Hematopoietic multipotent progenitor cell (in vitro differentiated cells): ENCODE measurements around the gene RIMBP2. TPM values are rescaled to one million over a fixed set of nuclear protein-coding genes. Genes with fewer than 3 reads are reported as not detected.
"Not testable (repeated sequence)": the region's sequence is repeated elsewhere in the genome, so short reads cannot be mapped to it uniquely, and the experiment has no call there.

Experiments
- DNase-seq, 3 donors: peaks; one replicate each; pipeline ENCODE4 v3.0.0-alpha.2; 2011 to 2015; ENCODE audit warnings: low read depth in 2 of 3, low spot score in 2 of 3
- total RNA-seq: library from RNA; depleted of rRNA; stranded (reverse); fragments of >200 nt; gene quantifications from one replicate; pipeline ENCODE4 v1.2.3, GENCODE V29; 2012

Gene RIMBP2
- total RNA-seq, 1 donor: 0.27 TPM

GRCh38 chr12:130707571-130707891 is 8.6 kb downstream of the RIMBP2 start:
- DNase-seq: no peak

GRCh38 chr12:130706885-130707570 is 9.1 kb downstream of the RIMBP2 start:
- no peak for DNase-seq

GRCh38 chr12:130706311-130706710 is 9.8 kb downstream of the RIMBP2 start:
- no peak for DNase-seq

DNA sequence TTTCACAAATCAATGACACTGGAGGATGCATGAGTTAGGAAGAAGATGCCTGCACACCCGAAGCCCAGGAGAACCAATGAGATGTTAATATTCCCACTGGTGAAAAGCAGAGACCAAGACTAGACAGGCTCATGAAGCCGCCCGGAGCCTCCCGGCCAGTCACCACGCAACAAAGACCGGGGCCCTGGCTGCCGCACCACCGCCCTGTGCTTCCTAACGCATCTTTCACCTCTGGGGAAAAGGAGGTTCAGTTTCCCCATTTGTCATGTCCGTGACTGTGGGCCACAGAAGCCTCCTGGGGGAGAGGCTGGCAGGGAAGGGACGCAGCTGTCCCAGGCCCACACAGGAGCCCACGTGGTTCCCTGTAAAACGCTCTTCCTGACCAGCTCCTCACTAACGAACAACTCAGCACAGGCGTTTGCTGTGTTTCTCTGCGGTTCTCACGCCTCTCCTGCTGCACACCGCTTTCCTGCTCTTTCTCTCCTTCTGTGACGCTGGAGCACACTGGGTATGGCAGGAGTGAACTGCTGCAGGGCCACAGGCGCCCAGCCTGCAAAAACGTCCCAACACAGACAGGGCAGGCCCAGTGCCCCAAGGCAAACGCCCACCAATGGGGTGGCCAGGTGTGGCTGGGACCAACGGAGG is 10.8 kb downstream of the RIMBP2 start:
- DNase-seq: no peak

DNA sequence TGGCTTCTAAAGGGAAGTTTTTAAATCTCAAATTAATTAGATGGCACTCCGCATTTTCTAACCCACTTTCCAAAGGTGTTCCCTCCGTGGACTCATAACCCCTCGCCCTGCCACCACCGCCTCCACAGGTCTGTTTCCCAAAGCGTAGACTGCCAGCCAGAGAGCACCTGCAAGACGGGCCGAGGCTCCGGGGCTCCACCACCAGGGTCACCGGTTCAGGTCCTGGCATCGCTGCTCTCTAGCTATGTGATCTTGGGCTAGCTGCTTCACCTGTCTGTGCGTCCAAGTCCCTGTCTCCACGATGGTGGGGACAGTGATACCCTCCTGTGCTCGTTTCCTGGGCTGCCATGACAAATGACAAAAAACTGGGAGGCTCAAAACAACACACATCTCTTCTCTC is 11.5 kb downstream of the RIMBP2 start:
- DNase-seq: no peak

GRCh38 chr12:130703733-130704375 is 12.2 kb downstream of the RIMBP2 start:
- no peak for DNase-seq

GRCh38 chr12:130702966-130703732 is 12.9 kb downstream of the RIMBP2 start:
- DNase-seq: no peak

DNA sequence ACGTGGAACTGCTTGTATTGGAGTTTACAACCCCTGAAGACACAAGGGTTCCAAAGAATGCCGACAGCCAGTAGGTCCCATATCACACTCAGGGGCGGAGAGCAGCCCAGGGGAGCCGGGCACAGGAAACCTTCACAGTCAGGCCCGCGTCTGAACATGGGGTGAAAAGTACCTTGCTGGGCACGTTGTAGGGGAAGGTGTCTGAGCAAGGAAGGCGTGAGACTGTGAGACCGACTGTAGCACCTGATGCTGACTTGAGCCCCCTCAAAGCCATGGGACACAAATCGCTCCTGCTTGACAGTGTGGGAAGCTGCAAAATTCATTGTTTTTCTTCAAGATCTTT is 14.7 kb downstream of the RIMBP2 start:
- no peak for DNase-seq

DNA sequence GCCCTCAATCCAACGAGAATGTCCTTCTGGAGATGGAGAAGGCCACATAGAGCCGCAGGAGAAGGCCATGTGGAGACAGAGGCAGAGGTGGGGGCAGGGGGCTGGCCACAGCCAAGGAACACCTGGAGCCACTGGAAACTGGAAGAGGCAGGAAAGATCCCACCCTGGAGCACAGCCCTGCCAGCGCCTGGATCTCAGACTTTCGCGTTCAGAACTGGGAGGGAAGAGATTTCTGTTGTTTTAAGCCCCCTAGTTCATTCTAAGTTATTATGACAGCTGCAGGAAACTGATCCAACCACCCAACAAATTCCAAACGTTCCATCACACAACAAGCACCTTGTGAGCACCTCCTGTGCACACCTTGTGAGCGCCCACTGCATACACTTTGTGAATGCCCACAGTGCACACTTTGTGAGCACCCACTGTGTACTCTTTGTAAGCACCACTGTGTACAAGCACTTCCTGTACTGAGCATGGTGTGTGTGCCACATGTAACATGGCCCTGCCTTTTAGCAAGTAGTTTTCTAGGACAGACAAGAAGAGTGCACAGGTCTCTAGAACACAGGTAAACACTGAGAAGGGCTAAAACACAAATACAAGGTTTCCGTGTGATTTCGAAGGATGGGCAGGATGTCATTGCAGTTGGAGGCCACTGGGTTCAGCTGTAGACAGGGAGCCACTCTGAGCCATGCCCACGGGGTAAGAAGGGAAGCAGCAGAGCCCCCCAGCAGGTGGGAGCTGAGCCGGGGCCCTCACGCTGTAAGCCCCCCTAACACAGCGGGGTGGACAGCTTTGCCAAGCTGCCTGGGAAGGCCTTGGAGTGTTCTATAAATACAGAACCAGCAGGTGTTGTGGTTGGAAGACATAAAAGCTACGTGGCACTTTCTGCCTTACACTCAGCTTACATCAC is 15.4 kb downstream of the RIMBP2 start:
- no peak for DNase-seq

DNA sequence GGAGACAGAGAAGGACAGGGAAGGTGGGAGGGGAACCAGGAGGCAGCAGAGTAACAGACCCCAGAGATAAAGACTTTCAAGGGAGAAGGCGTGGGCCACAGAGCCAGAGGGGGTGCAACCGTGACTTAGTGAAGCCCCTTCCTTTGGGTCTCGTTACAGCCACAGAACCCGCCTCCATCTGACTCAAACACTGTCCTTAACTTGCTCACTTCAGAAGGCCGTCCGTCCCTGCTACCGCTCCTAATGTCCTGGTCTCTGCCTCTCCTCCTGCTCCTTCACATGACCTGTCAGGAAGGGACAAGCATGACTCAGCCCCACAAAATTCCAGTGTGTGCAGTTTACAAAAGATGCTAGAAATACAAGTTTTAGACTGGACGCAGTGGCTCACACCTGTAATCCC is 18.0 kb downstream of the RIMBP2 start:
- DNase-seq: no peak

DNA sequence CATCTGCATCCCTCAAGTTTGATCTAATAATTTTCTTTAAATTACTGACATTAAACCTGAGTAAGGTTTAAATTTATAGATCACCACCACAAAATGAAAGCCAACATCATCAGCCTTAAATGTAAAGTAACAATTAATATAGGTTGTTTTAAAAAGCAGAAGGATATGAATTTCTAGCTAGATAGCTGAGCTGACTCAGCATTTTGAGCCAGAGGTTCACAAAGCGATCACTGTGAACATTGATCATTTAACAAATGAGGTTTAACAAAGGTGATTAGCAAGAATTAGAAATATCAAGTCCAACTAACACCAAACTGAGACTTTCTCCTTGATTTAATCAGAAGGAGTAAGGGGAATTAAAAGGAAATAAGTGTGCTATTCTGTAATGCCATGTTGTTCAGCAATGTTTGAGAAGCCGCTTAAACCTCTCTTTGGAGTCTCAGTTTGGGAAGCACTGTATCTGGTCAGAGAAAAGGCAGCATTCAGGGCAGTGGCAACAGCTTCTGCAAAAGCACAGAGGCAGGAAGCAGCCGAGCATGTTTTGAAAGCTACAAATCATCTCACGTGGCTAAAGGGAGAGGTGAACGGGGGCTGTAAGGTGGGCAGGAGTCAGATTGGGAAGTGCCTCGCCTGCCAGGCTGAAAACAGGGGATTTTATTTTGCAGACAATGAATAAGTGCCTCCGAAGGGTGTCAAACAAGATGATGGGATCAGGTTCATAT is 19.6 kb downstream of the RIMBP2 start:
- peak in 2 of 3 donors; percentile 18 to 44 for DNase-seq

- DNase-seq: no peak
Measured at GRCh38 chr12:130695061-130695460, 21.0 kb downstream of the RIMBP2 start.

GRCh38 chr12:130689408-130690405 is 26.4 kb downstream of the RIMBP2 start:
- no peak for DNase-seq

DNA sequence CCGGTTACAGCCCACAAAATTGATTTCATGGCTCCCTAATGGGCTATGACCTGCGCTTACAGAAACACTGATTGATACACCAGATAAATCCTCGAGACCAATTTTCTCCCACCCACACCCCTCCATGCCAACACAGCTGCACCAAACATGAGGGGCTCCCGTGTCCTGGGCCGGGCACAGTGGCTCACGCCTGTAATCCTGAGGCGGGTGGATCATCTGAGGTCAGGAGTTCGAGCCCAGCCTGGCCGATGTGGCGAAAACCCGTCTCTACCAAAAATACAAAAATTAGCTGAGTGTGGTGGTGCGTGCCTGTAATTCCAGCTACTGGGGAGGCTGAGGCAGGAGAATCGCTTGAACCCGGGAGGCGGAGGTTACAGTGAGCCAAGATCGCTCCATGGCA is 27.1 kb downstream of the RIMBP2 start:
- not testable (repeated sequence) for DNase-seq

- no peak for DNase-seq
Measured at GRCh38 chr12:130687796-130688778, 28.0 kb downstream of the RIMBP2 start.

DNA sequence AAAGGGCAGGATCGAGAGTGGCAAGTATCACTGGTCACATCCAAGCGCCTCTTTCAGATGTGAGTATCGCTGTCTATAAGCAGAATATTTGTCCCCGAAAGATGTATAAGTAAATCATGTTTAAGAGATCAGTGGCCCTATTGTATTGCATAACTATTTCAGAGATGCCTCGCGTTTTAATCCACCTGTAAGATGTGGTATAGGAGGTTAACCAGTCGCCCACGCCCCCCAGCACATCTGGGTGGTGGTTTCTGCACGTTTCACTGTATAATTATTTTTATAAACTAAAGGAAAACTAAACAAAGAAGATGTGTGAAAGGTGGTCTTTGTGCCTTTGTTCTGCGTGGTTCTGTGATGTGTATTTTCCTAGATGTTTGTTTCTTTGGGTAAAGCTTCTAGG is 28.9 kb downstream of the RIMBP2 start:
- no peak for DNase-seq

GRCh38 chr12:130686511-130686991 is 29.5 kb downstream of the RIMBP2 start:
- no peak for DNase-seq
